Erythroblast (primary cell): ENCODE measurements around the gene ALDH1A1.

Experiments
- GATA1 ChIP-seq: IDR thresholded peaks from 2 replicates; pipeline ENCODE4 v1.6.1; 2011; ENCODE audit warnings: low read depth, mild to moderate bottlenecking, control low read depth, low read length, moderate library complexity
- POLR2A ChIP-seq: IDR thresholded peaks from 2 replicates; pipeline ENCODE4 v1.6.1; 2011; ENCODE audit warnings: mild to moderate bottlenecking, low read length

- no peak for TF ChIP-seq POLR2A
- no peak for TF ChIP-seq GATA1
Measured at GRCh38 chr9:72897069-72897649, 55.7 kb downstream of the ALDH1A1 start.
